Right lobe of liver (tissue), 6 donors: ENCODE results near the gene CPNE2. TPM values are rescaled to one million over a fixed set of nuclear protein-coding genes. Genes with fewer than 3 reads are reported as not detected.

Experiments used
- ATAC-seq, 4 donors: fragments of 200-7000 bp; cut with Tn5 transposase; one replicate each; pipeline ENCODE4 v1.9.1; 2020; ENCODE audit warnings: mild to moderate bottlenecking in 4 of 4, moderate library complexity in 4 of 4
- DNase-seq, 3 donors: peaks; one replicate each; pipeline ENCODE4 v3.0.0-alpha.2; 2020
- H3K27ac ChIP-seq, 3 donors: fragments of 200-600 bp; one replicate each; pipeline ENCODE4 v1.8.0; 2022
- H3K27me3 ChIP-seq, 2 donors: fragments of 200-600 bp; one replicate each; pipeline ENCODE4 v1.8.0; 2022
- H3K36me3 ChIP-seq, 4 donors: fragments of 200-600 bp; sonication (generic) in 1 of 4; one replicate each; pipeline versions ENCODE4 v1.5.1 to v1.8.0; 2017 to 2022; ENCODE audit warnings: control low read depth in 1 of 4
- H3K4me1 ChIP-seq, 4 donors: fragments of 200-600 bp; sonication (generic) in 1 of 4; one replicate each; pipeline versions ENCODE4 v1.5.1 to v1.8.0; 2017 to 2022; ENCODE audit warnings: control low read depth in 1 of 4
- H3K4me3 ChIP-seq, 3 donors: fragments of 200-600 bp; one replicate each; pipeline ENCODE4 v1.8.0; 2022
- H3K9me3 ChIP-seq, 4 donors: fragments of 200-600 bp; sonication (generic) in 1 of 4; one replicate each; pipeline versions ENCODE4 v1.5.1 to v1.8.0; 2017 to 2022; ENCODE audit warnings: control low read depth in 1 of 4
- CTCF ChIP-seq, 4 donors: fragments of 200-600 bp in 3 of 4; fragments of 450-650 bp in 1 of 4; IDR thresholded peaks; one replicate each; pipeline versions ENCODE4 v1.5.1 to v1.8.0; 2016 to 2022; ENCODE audit warnings: antibody characterized with exemption in 4 of 4, mild to moderate bottlenecking in 2 of 4
- POLR2A ChIP-seq: fragments of 450-650 bp; IDR thresholded peaks from one replicate; pipeline ENCODE4 v1.6.1; 2017; ENCODE audit warnings: antibody characterized with exemption, mild to moderate bottlenecking
- WGBS: methylation state at CpG from one replicate; pipeline ENCODE4 v1.1.6; 2018; ENCODE audit warnings: low coverage, low lambda C conversion rate; ENCODE audit not compliant: insufficient coverage; ENCODE audit errors: missing lambda C conversion rate; 5-methylcytosine and 5-hydroxymethylcytosine counted together
- intact Hi-C, 2 donors: fragments of 100-400 bp; cut with DNase I; formaldehyde crosslinking; loops; one replicate each; pipeline versions ENCODE4 v1.11.2 to v1.14.1; 2022
- total RNA-seq, 6 experiments: library from RNA; depleted of rRNA in 2 of 6; stranded (reverse); fragments of >200 nt in 2 of 6; fragmentation: NEBNext Ultra II Directional in 3 of 6; extraction: Animal tissue kit (Norgen Biotek cat#: 25700) in 3 of 6; gene quantifications; one replicate each; pipeline versions ENCODE4 v1.1.0 to v1.2.4, GENCODE V29; 2016 to 2023
- donor health status: DM: no; HTN: yes; CAD: no.
- donor health status: DM: no; HTN: no; CAD: no.
- donor health status: DM: no; HTN: no; CAD: no.
- donor health status: DM: no; HTN: yes; CAD: no.
- donor health status: DM: no; HTN: yes; CAD: no.

Gene CPNE2
- total RNA-seq, 6 experiments from 2014 or later: 4.0 to 10.9 (median 9.7) TPM

GRCh38 chr16:57191056-57191571, 98.7 kb downstream of the CPNE2 start:
- TF ChIP-seq POLR2A: no peak
- TF ChIP-seq CTCF (IDR thresholded peaks at IDR 0.05): no peak
- Histone ChIP-seq H3K4me1 (peaks cover 0 to 47% (median 8%) of the 10 kb centered on the region in 4 donors), H3K36me3 (no peaks in the 10 kb centered on the region), H3K9me3 (no peaks in the 10 kb centered on the region), H3K4me3 (no peak overlapping the region), H3K27me3 (no peaks in the 10 kb centered on the region), H3K27ac (no peak overlapping the region)
- 32% methylated on average over 3 of the region's 3 CpGs for WGBS
- DNase-seq (no peak), ATAC-seq (no peak)
- intact Hi-C loops: no loop called here

GRCh38 chr16:57192146-57192545, 99.8 kb downstream of the CPNE2 start:
- 80% methylated on average over 3 of the region's 3 CpGs for WGBS
- intact Hi-C loops: no loop called here

DNA sequence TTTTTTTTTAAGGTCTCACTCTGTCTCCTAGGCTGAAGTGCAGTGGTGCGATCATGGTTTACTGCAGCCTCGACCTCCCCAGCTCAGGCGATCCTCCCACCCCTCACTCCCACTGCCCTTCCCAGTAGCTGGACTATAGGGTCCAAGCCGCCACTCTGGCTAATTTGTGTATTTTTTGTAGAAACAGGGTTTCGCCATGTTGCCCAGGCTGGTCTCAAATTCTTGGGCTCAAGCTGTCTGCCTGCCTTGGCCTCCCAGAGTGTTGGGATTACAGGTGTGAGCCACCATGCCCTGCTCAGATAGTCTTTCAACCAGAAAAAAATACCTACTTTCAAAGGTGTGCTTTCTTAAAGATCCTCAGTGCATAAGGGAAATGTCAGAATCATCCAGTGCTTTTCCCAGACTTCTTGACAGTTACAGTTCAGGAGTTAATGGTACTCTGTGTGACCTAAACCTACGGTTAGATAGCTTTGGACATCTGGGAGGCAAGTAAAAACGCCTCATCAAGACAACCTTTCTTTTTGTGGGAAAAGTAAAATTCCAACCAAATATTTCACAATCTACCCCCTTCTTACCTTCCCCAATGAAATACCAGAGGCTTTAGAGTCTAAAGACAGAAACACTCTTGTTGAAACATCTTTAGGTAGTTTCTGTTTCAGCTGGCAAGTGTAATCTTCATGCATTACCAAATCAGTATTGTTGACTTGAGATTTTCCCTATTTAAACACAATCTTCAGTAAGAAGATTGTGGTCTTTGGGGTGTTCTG, 100.5 kb downstream of the CPNE2 start:
- Histone ChIP-seq H3K27ac (no peak overlapping the region), H3K4me3 (no peak overlapping the region), H3K27me3 (no peaks in the 10 kb centered on the region), H3K4me1 (peaks cover 0 to 45% (median 8%) of the 10 kb centered on the region in 4 donors), H3K9me3 (no peaks in the 10 kb centered on the region), H3K36me3 (no peaks in the 10 kb centered on the region)
- no peak for TF ChIP-seq POLR2A
- no peak for TF ChIP-seq CTCF (IDR thresholded peaks at IDR 0.05)
- intact Hi-C loops: no loop called here
- DNase-seq: no peak
- WGBS: 84% methylated on average over 7 of the region's 7 CpGs
- ATAC-seq: no peak

More at GRCh38 chr16:57192146-57192545, 99.8 kb downstream of the CPNE2 start:
- H3K4me3 ChIP-seq: no peak overlapping the region
- H3K36me3 ChIP-seq: no peaks in the 10 kb centered on the region
- H3K4me1 ChIP-seq: peaks cover 0 to 52% (median 8%) of the 10 kb centered on the region in 4 donors
- ATAC-seq: no peak
- no peak for TF ChIP-seq POLR2A
- TF ChIP-seq CTCF (IDR thresholded peaks at IDR 0.05): no peak
- DNase-seq: no peak
- no peaks in the 10 kb centered on the region for H3K9me3 ChIP-seq
- no peak overlapping the region for H3K27ac ChIP-seq
- H3K27me3 ChIP-seq: no peaks in the 10 kb centered on the region

DNA sequence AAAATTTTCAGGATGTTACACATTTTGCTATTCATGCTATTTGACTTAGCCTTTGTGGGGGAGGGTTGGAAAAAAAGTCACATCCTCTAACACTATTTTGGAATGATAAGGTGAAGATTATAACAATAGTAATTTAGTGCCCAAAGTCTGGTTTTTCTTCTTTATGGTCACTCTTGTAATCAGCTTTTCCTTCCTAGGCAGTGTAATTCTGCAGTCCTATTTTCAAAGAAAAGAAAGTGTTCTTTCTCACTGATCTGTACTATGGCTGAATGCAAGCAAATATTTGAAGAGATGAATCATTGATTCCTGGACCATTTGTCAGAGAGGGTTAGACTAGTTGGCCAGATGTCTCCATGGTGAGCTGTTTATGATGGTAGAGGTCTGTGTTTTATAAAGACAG, 102.1 kb downstream of the CPNE2 start:
- ATAC-seq: peak; percentile 83 to 90 (median 84)
- Histone ChIP-seq H3K4me3 (no peak overlapping the region), H3K4me1 (peaks cover 0 to 39% (median 8%) of the 10 kb centered on the region in 4 donors), H3K36me3 (no peaks in the 10 kb centered on the region), H3K9me3 (no peaks in the 10 kb centered on the region), H3K27ac (peak overlapping the region in 2 of 3 donors; percentile 4 to 12), H3K27me3 (no peaks in the 10 kb centered on the region)
- intact Hi-C loops: no loop called here
- no peak for DNase-seq
- TF ChIP-seq CTCF (IDR thresholded peaks at IDR 0.05): no peak
- TF ChIP-seq POLR2A: no peak
